Measurements from ENCODE around the gene REM1. TPM values are rescaled to one million over a fixed set of nuclear protein-coding genes. Genes with fewer than 3 reads are reported as not detected.
"Not testable (repeated sequence)": the region's sequence is repeated elsewhere in the genome, so short reads cannot be mapped to it uniquely, and the experiment has no call there.

Gene REM1
- not detected in 2 replicates for total RNA-seq (2021)
- not detected for Bru-seq, nascent RNA
- not detected for BruChase-seq, experiment 1, labeled RNA remaining after a 2-hour chase
- not detected for BruChase-seq, experiment 2, labeled RNA remaining after a 6-hour chase
- long read RNA-seq = 0 reads

DNA sequence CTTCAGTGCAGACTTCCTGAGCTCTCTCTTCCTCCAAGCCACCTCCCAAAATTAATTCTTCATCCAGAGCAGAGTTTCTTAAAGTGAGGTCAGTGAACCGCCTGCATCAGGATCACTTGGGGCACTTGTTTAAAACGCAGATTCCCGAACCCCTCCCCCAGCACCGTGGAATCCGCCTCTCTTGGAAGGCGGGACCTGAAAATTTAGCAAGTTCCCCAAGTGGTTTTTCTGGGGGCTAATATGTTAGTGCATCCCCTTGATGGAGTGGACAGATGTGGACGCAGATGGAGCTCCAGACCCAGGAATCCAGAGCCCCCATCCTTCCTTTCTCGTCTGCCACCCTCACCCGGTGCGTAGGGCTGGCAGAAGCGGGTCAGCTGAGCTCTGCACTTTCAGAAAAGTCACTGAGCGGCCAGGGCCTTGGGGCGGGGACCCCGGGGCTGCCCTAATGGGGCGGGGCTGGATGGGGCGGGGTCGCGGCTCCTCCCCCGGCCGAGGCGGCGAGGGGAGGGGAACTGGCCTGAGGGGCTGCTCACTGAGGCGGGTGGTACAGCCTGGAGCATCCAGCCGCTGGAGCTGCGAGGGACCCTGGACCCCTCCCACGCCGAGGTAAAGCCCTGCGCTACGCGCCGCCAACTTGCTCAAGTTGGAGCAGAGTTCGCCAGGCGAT is at the start of gene REM1, which contains the start of gene DEFB124:
TSS of gene REM1 (plus strand) at position 531 of the 670 bp plus-strand sequence. CDS start 1,158 bp downstream, outside the sequence.
TSS of gene DEFB124 (minus strand) at position 370 of the 670 bp plus-strand sequence. CDS start 2,114 bp downstream, outside the sequence.
- Histone ChIP-seq H3K27ac (ENCODE audit: low read depth, low read length, poor library complexity, severe bottlenecking) (no peak within 1 kb of the TSS), H3K36me3 (ENCODE audit: insufficient read depth, low read length, poor library complexity, severe bottlenecking) (no peaks in the 10 kb centered on the region), H3K27me3 (replicated peaks; ENCODE audit: insufficient read depth, low read depth, low read length, poor library complexity) (peaks cover 36% of the 10 kb centered on the region), H3K9me3 (ENCODE audit: low read depth, low read length, poor library complexity, severe bottlenecking) (no peaks in the 10 kb centered on the region), H3K4me3 (ENCODE audit: low read depth, low read length, poor library complexity, severe bottlenecking) (no peak within 1 kb of the TSS), H3K4me1 (ENCODE audit: insufficient read depth, low read length, poor library complexity, severe bottlenecking) (no peaks in the 10 kb centered on the region)
- POLR2A ChIA-PET (ENCODE audit: low non-redundant PET) = no interaction called here
- CTCF ChIA-PET = no interaction called here
- intact Hi-C loops (cut with micrococcal nuclease; ENCODE audit: unreplicated experiment) = no loop called here
- no peak for DNase-seq (ENCODE audit: low spot score)
- TF ChIP-seq CTCF (conservative IDR thresholded peaks at IDR 0.05; ENCODE audit: low read depth, low read length) (no peak), EZH2 (IDR thresholded peaks at IDR 0.05; ENCODE audit: borderline replicate concordance, low read depth, low read length, poor library complexity, severe bottlenecking) (no peak)
- no TSS peak for BruUV-seq (replicated peaks)

DNA sequence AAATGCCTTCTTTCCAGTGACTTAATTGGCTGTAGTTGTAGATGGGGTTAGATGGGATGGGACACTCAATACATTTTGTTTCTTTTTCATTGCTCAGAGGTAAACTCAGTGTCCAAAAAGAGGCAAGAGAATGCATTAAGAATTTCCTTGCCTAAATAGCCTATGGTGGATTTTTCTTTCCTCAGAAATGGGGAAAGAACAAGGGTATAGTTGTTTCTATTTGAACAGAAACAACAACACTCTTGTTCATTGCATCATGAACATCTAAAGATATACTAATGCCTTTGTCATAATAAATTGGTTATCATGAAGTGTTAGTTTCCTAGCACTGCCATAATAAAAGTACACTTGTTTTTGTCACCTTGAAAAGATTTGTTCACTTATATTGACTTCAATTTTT is 49.3 kb upstream of the REM1 start:
- no peaks in the 10 kb centered on the region for H3K4me1 ChIP-seq (ENCODE audit: insufficient read depth, low read length, poor library complexity, severe bottlenecking)
- H3K27me3 ChIP-seq (replicated peaks; ENCODE audit: insufficient read depth, low read depth, low read length, poor library complexity) = peaks cover 46% of the 10 kb centered on the region
- H3K36me3 ChIP-seq (ENCODE audit: insufficient read depth, low read length, poor library complexity, severe bottlenecking) = no peaks in the 10 kb centered on the region
- intact Hi-C loops (cut with micrococcal nuclease; ENCODE audit: unreplicated experiment) = no loop called here
- H3K9me3 ChIP-seq (ENCODE audit: low read depth, low read length, poor library complexity, severe bottlenecking) = no peaks in the 10 kb centered on the region
- no TSS peak for BruUV-seq (replicated peaks)
- no peak overlapping the region for H3K27ac ChIP-seq (ENCODE audit: low read depth, low read length, poor library complexity, severe bottlenecking)
- no peak for DNase-seq (ENCODE audit: low spot score)
- POLR2A ChIA-PET (ENCODE audit: low non-redundant PET) = no interaction called here
- H3K4me3 ChIP-seq (ENCODE audit: low read depth, low read length, poor library complexity, severe bottlenecking) = no peak overlapping the region
- no peak for TF ChIP-seq EZH2 (IDR thresholded peaks at IDR 0.05; ENCODE audit: borderline replicate concordance, low read depth, low read length, poor library complexity, severe bottlenecking)
- no peak for TF ChIP-seq CTCF (conservative IDR thresholded peaks at IDR 0.05; ENCODE audit: low read depth, low read length)
- CTCF ChIA-PET = no interaction called here

DNA sequence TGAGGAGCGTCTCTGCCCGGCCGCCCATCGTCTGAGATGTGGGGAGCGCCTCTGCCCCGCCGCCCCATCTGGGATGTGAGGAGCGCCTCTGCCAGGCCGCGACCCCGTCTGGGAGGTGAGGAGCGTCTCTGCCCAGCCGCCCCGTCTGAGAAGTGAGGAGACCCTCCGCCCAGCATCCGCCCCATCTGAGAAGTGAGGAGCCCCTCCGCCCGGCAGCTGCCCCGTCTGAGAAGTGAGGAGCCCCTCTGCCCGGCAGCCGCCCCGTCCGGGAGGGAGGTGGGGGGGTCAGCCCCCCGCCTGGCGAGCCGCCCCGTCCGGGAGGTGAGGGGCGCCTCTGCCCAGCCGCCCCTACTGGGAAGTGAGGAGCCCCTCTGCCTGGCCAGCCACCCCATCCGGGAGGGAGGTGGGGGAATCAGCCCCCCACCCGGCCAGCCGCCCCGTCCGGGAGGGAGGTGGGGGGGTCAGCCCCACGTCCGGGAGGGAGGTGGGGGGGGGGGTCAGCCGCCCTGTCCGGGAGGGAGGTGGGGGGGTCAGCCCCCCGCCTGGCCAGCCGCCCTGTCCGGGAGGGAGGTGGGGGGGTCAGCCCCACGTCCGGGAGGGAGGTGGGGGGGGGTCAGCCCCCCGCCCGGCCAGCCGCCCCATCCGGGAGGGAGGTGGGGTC is 48.1 kb upstream of the REM1 start:
- H3K4me3 ChIP-seq (ENCODE audit: low read depth, low read length, poor library complexity, severe bottlenecking); H3K4me1 ChIP-seq (ENCODE audit: insufficient read depth, low read length, poor library complexity, severe bottlenecking); H3K9me3 ChIP-seq (ENCODE audit: low read depth, low read length, poor library complexity, severe bottlenecking); DNase-seq (ENCODE audit: low spot score); H3K27ac ChIP-seq (ENCODE audit: low read depth, low read length, poor library complexity, severe bottlenecking); intact Hi-C loops (cut with micrococcal nuclease; ENCODE audit: unreplicated experiment); BruUV-seq (replicated peaks); H3K36me3 ChIP-seq (ENCODE audit: insufficient read depth, low read length, poor library complexity, severe bottlenecking); POLR2A ChIA-PET (ENCODE audit: low non-redundant PET); CTCF ChIA-PET: not testable (repeated sequence)
- H3K27me3 ChIP-seq (replicated peaks; ENCODE audit: insufficient read depth, low read depth, low read length, poor library complexity) = peaks cover 35% of the 10 kb centered on the region

GRCh38 chr20:31427576-31427975 is 47.5 kb upstream of the REM1 start:
- H3K9me3 ChIP-seq (ENCODE audit: low read depth, low read length, poor library complexity, severe bottlenecking); CTCF ChIA-PET; H3K4me1 ChIP-seq (ENCODE audit: insufficient read depth, low read length, poor library complexity, severe bottlenecking); DNase-seq (ENCODE audit: low spot score); BruUV-seq (replicated peaks); intact Hi-C loops (cut with micrococcal nuclease; ENCODE audit: unreplicated experiment); POLR2A ChIA-PET (ENCODE audit: low non-redundant PET); H3K27ac ChIP-seq (ENCODE audit: low read depth, low read length, poor library complexity, severe bottlenecking); H3K36me3 ChIP-seq (ENCODE audit: insufficient read depth, low read length, poor library complexity, severe bottlenecking); H3K4me3 ChIP-seq (ENCODE audit: low read depth, low read length, poor library complexity, severe bottlenecking): not testable (repeated sequence)
- peaks cover 34% of the 10 kb centered on the region for H3K27me3 ChIP-seq (replicated peaks; ENCODE audit: insufficient read depth, low read depth, low read length, poor library complexity)

All from A673 (cell line).